Muscle of leg (tissue), 11 donors: ENCODE data around the gene GM2A. TPM values are rescaled to one million over a fixed set of nuclear protein-coding genes. Genes with fewer than 3 reads are reported as not detected.
A peak's percentile ranks its signal among the peaks of the same experiment; 100 is the strongest.

Experiments used
- DNase-seq: peaks from one replicate; pipeline ENCODE4 v3.0.0; 2013
- H3K27ac ChIP-seq: one replicate; pipeline ENCODE4 v1.5.1; 2013; ENCODE audit warnings: mild to moderate bottlenecking, low read length, control low read depth
- H3K27me3 ChIP-seq: one replicate; pipeline ENCODE4 v1.6.1; 2013; ENCODE audit warnings: low read length; ENCODE audit not compliant: control insufficient read depth, insufficient read depth
- H3K36me3 ChIP-seq: one replicate; pipeline ENCODE4 v1.6.1; 2013; ENCODE audit warnings: low read length; ENCODE audit not compliant: control insufficient read depth, insufficient read depth
- H3K4me1 ChIP-seq: one replicate; pipeline ENCODE4 v1.6.1; 2013; ENCODE audit warnings: low read length; ENCODE audit not compliant: control insufficient read depth, insufficient read depth
- H3K4me3 ChIP-seq: one replicate; pipeline ENCODE4 v1.5.1; 2013; ENCODE audit warnings: low read length, control low read depth
- H3K9me3 ChIP-seq: replicated peaks from 2 replicates; pipeline ENCODE4 v1.6.1; 2013; ENCODE audit warnings: low read depth, low read length; ENCODE audit not compliant: control insufficient read depth
- WGBS: methylation state at CpG from one replicate; pipeline ENCODE4 v1.1.5; 2013; ENCODE audit warnings: missing lambda C conversion rate; ENCODE audit not compliant: insufficient coverage; 5-methylcytosine and 5-hydroxymethylcytosine counted together
- polyA plus RNA-seq, 8 donors: library from polyadenylated mRNA; unstranded; fragments of 120-200 nt; gene quantifications; one replicate each; pipeline versions ENCODE4 v1.2.1 to v1.2.3, GENCODE V29; 2013; ENCODE audit warnings: inconsistent platforms in 1 of 8, low replicate concordance in 1 of 8; ENCODE audit not compliant: insufficient read length in 8 of 8, insufficient read depth in 1 of 8
- total RNA-seq: library from RNA; stranded (reverse); fragments of 120-200 nt; gene quantifications from one replicate; pipeline ENCODE4 v1.2.4, GENCODE V29; 2013

Gene GM2A
- total and polyA plus RNA-seq, 9 donors, result 16.2 to 22.9 (median 19.9) TPM

DNA sequence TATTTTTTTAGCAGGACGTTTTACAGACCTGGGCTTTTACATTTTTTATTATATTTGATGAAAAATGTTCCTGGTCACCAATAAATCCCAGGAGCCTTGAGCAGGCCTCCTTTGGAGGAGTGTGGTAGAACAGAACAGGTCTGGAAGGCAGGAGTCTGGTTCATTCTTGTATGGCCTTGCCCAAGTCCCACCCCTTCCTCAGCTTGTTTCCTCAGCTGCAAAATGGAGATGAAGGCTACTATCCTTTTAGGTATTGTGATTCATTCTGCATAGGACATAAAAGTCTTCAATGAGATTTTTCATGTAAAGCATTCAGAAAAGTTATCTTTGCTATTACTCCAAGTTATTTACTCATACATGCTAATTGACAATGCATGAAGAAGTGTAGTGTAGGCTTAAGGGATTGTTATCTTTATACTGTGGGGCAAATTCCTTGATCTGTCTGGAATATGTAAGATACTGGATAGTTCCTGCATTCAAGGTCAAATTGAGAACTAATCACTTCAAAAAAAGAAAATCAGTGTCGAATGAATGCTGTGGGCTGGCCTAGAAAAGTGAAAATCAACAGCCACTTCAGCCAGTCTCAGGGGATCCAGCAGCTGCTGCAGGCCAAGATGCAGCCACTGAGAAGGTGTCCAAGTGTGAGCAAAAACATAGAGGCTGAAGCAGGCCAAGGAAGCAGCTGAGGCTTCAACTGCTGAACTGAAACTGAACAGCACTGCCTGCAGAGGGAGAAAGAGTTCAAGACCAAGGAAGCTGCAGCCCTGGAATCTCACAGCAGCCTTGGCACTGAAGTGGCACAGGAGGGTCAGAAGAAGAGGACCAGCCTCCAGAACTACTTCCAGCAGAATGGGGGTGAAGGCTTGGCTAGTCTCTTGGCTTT, 66.1 kb downstream of the GM2A start:
- DNase-seq, result peak; percentile 93
- H3K36me3 ChIP-seq, result no peaks in the 10 kb centered on the region
- H3K9me3 ChIP-seq, result no peaks in the 10 kb centered on the region
- H3K27me3 ChIP-seq, result no peaks in the 10 kb centered on the region
- WGBS, result 38% methylated on average over 1 of the region's 2 CpGs
- no peak overlapping the region for H3K4me3 ChIP-seq
- no peak overlapping the region for H3K27ac ChIP-seq
- H3K4me1 ChIP-seq, result peaks cover 5% of the 10 kb centered on the region

Other genes starting within 250 kb of the GM2A start
- 41.5 TPM for gene GPX3, start 232.6 kb upstream of the GM2A start, total RNA-seq
- 10 to 100 TPM; 28.8 to 91.7 (median 42.7) TPM for gene GPX3, start 232.6 kb upstream of the GM2A start, polyA plus RNA-seq
- gene TNIP1, start 172.2 kb upstream of the GM2A start, total RNA-seq, result 51.3 TPM
- gene TNIP1, start 172.2 kb upstream of the GM2A start, polyA plus RNA-seq, result 100 to 1,000 TPM in 1 of 8 donors, 10 to 100 TPM in 7; 67.5 to 102 (median 89.7) TPM
- gene ANXA6, start 95.4 kb upstream of the GM2A start, total RNA-seq, result 370 TPM
- 100 to 1,000 TPM; 335 to 439 (median 394) TPM for gene ANXA6, start 95.4 kb upstream of the GM2A start, polyA plus RNA-seq
- gene CCDC69, start 29.1 kb upstream of the GM2A start, total RNA-seq, result 61.4 TPM
- gene CCDC69, start 29.1 kb upstream of the GM2A start, polyA plus RNA-seq, result 100 to 1,000 TPM in 1 of 8 donors, 10 to 100 TPM in 7; 38.5 to 104 (median 85.5) TPM
- gene SLC36A3, start 50.6 kb downstream of the GM2A start, total RNA-seq, result not detected
- gene SLC36A3, start 50.6 kb downstream of the GM2A start, polyA plus RNA-seq, result under 1 TPM in 1 of 8 donors, not detected in 7; 0.04 TPM
- 0.04 TPM for gene SLC36A2, start 94.4 kb downstream of the GM2A start, total RNA-seq
- under 1 TPM in 3 of 8 donors, not detected in 5; 0.09 to 0.19 (median 0.15) TPM for gene SLC36A2, start 94.4 kb downstream of the GM2A start, polyA plus RNA-seq
- 8.4 TPM for gene SLC36A1, start 194.4 kb downstream of the GM2A start, total RNA-seq
- 10 to 100 TPM; 10.4 to 18.3 (median 15.7) TPM for gene SLC36A1, start 194.4 kb downstream of the GM2A start, polyA plus RNA-seq